ENCODE data around the gene VPS41. TPM values are rescaled to one million over a fixed set of nuclear protein-coding genes. Genes with fewer than 3 reads are reported as not detected.
A peak's percentile ranks its signal among the peaks of the same experiment; 100 is the strongest.

Gene VPS41
- total and polyA plus RNA-seq, 4 donors = 71.1 to 97.3 (median 90.4) TPM

DNA sequence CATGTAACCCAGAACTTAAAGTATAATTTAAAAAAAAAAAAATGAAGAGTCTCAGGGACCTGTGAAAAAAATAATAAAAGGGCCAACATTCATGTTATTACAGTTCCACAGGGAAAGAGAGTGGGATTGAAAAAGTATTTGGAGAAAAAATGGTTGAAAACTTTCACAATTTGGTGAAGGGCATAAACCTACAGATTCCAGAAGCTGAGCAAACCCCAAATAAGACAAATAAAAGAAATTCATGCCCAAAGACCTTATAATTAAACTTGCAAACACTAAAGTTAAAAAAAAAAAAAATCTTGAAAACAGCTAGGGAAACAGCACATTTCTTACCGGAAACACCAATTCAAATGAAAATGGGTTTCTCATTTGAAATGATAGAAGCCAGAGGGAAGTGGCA lies 19.9 kb downstream of the VPS41 start:
- Histone ChIP-seq H3K9me3 (ENCODE audit: control insufficient read depth, insufficient read depth, low read length) (peaks cover 4% of the 10 kb centered on the region), H3K4me1 (ENCODE audit: control insufficient read depth, insufficient read depth, low read length) (no peaks in the 10 kb centered on the region), H3K36me3 (ENCODE audit: control insufficient read depth, insufficient read depth, low read length) (no peaks in the 10 kb centered on the region), H3K27me3 (ENCODE audit: control insufficient read depth, insufficient read depth, low read length) (no peaks in the 10 kb centered on the region), H3K27ac (ENCODE audit: low read depth, low read length) (no peak overlapping the region), H3K4me3 (ENCODE audit: low read depth, low read length) (no peak overlapping the region)
- DNase-seq (ENCODE audit: low read depth in 4 of 6, low spot score in 6 of 6) = no peak
- WGBS (ENCODE audit: insufficient coverage) = no CpG with 5 or more reads among the region's 1 CpG

DNA sequence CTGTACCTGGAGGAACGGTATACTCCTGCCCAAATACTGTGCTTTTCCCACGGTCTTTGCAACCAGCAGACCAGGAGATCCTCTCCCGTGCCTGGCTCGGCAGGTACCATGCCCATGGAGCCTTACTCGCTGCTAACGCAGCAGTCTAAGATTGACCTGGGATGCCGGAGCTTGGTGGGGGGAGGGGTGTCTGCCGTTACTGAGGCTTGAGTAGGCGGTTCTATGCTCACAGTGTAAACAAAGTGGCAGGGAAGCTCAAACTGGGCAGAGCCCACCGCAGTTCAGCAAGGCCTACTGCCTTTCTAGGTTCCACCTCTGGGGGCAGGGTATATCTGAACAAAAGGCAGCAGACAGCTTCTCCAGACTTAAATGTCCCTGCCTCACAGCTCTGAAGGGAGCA lies 22.7 kb downstream of the VPS41 start:
- Histone ChIP-seq H3K4me3 (ENCODE audit: low read depth, low read length) (no peak overlapping the region), H3K4me1 (ENCODE audit: control insufficient read depth, insufficient read depth, low read length) (no peaks in the 10 kb centered on the region), H3K27ac (ENCODE audit: low read depth, low read length) (no peak overlapping the region), H3K36me3 (ENCODE audit: control insufficient read depth, insufficient read depth, low read length) (no peaks in the 10 kb centered on the region), H3K9me3 (ENCODE audit: control insufficient read depth, insufficient read depth, low read length) (peaks cover 4% of the 10 kb centered on the region), H3K27me3 (ENCODE audit: control insufficient read depth, insufficient read depth, low read length) (no peaks in the 10 kb centered on the region)
- no peak for DNase-seq (ENCODE audit: low read depth in 4 of 6, low spot score in 6 of 6)
- WGBS (ENCODE audit: insufficient coverage) = 97% methylated on average over 10 of the region's 10 CpGs

DNA sequence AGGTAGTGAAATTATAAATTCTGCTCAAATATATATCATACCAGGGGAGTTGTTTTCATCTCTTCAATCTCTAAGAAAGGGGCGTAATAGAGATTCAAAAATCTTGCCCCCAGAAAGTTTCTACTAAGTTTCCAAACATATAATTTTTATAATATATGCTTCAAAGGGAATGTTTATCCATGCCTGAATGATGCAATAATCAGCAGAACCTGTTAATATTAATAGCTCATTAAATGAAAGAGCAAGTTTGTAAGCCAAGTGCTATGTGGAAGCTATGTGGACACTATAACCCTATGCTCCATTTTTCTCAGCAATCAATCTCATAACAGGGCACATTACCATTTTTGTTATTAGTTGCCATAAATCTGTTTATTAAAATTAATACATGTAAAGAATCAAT lies 25.3 kb downstream of the VPS41 start:
- no peaks in the 10 kb centered on the region for H3K27me3 ChIP-seq (ENCODE audit: control insufficient read depth, insufficient read depth, low read length)
- H3K27ac ChIP-seq (ENCODE audit: low read depth, low read length) = no peak overlapping the region
- H3K4me1 ChIP-seq (ENCODE audit: control insufficient read depth, insufficient read depth, low read length) = no peaks in the 10 kb centered on the region
- no peak for DNase-seq (ENCODE audit: low read depth in 4 of 6, low spot score in 6 of 6)
- WGBS (ENCODE audit: insufficient coverage) = no CpG with 5 or more reads among the region's 1 CpG
- no peaks in the 10 kb centered on the region for H3K36me3 ChIP-seq (ENCODE audit: control insufficient read depth, insufficient read depth, low read length)
- no peaks in the 10 kb centered on the region for H3K9me3 ChIP-seq (ENCODE audit: control insufficient read depth, insufficient read depth, low read length)
- H3K4me3 ChIP-seq (ENCODE audit: low read depth, low read length) = no peak overlapping the region

DNA sequence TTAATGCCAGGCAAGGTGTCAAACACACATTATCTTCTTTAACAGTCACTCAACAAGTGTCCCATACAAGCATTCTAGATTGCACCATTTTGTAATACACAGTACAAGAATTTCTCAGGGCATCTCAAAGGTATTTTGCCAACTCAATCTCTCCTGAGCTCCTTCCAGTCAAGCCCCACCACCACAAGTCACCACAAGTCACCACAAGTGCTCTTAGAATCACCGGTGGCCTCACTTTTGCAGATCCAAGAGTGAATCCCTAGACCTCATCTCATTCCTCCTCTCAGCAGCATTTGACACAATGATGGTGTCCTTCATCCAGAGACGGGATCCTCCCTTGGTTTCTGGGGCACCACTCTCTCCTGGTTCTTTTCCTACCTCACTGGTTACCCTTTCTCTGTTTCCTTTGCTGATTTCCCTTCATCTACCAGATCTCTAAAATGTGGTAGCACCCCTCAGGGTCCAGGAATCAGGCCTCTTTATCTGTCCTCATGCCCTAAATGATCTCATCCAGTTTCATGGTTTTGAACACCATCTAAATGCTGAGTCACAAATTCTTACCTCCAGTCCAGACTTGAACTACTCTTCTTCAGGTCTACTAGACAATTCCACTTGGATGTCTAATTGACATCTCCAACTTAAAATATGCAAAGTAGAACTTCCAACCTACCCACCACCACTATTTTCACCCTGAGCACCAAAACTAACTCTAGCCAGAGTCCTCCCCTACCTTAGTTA lies 26.9 kb downstream of the VPS41 start:
- no peak overlapping the region for H3K4me3 ChIP-seq (ENCODE audit: low read depth, low read length)
- H3K4me1 ChIP-seq (ENCODE audit: control insufficient read depth, insufficient read depth, low read length) = no peaks in the 10 kb centered on the region
- 65% methylated on average over 2 of the region's 2 CpGs for WGBS (ENCODE audit: insufficient coverage)
- H3K27ac ChIP-seq (ENCODE audit: low read depth, low read length) = no peak overlapping the region
- no peaks in the 10 kb centered on the region for H3K9me3 ChIP-seq (ENCODE audit: control insufficient read depth, insufficient read depth, low read length)
- H3K36me3 ChIP-seq (ENCODE audit: control insufficient read depth, insufficient read depth, low read length) = no peaks in the 10 kb centered on the region
- no peaks in the 10 kb centered on the region for H3K27me3 ChIP-seq (ENCODE audit: control insufficient read depth, insufficient read depth, low read length)
- DNase-seq (ENCODE audit: low read depth in 4 of 6, low spot score in 6 of 6) = no peak

DNA sequence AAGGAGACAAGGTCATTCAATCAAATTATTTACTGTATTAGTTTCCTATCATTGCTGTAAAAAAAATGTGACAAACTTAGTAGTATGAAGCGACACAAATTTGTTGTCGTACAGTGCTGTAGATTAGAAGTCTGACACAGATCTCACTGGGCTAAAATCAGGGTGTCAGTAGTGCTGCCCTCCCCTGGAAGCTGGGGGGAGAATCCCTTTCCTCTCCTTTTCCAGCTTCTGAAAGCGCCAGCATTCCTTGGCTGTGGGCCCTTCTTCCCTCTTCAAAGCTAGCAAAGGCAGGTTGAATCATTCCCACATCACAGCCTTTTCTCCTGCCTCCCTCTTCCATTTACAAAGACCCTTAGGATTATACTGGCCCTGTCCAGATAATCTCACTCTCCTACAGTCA lies 28.0 kb downstream of the VPS41 start:
- Histone ChIP-seq H3K27me3 (ENCODE audit: control insufficient read depth, insufficient read depth, low read length) (no peaks in the 10 kb centered on the region), H3K36me3 (ENCODE audit: control insufficient read depth, insufficient read depth, low read length) (no peaks in the 10 kb centered on the region), H3K4me3 (ENCODE audit: low read depth, low read length) (no peak overlapping the region), H3K4me1 (ENCODE audit: control insufficient read depth, insufficient read depth, low read length) (no peaks in the 10 kb centered on the region), H3K27ac (ENCODE audit: low read depth, low read length) (no peak overlapping the region), H3K9me3 (ENCODE audit: control insufficient read depth, insufficient read depth, low read length) (no peaks in the 10 kb centered on the region)
- WGBS (ENCODE audit: insufficient coverage) = 100% methylated on average over 1 of the region's 3 CpGs
- peak in 1 of 6 donors; percentile 9 for DNase-seq (ENCODE audit: low read depth in 4 of 6, low spot score in 6 of 6)

DNA sequence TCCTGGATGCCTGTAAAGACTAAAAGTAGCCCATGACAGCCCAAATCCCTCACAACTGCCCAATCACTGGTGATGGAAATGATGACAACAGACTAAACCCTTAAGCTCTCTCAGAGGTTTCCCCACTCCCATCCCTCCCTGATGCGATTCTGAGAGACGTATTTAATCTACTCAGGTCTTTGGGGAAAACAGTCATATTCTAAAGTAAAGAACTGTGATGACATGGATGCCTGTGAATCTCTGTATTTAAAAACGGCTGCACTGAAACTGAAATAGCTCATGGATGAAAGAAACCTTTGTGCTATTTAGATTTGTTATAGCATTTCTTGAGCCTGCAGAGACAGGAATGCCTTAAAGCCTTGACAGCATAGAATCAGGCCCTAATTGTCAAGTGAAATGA lies 28.5 kb downstream of the VPS41 start:
- H3K36me3 ChIP-seq (ENCODE audit: control insufficient read depth, insufficient read depth, low read length) = no peaks in the 10 kb centered on the region
- H3K9me3 ChIP-seq (ENCODE audit: control insufficient read depth, insufficient read depth, low read length) = no peaks in the 10 kb centered on the region
- peak in 2 of 6 donors; percentile 16 to 18 for DNase-seq (ENCODE audit: low read depth in 4 of 6, low spot score in 6 of 6)
- no peaks in the 10 kb centered on the region for H3K4me1 ChIP-seq (ENCODE audit: control insufficient read depth, insufficient read depth, low read length)
- H3K27me3 ChIP-seq (ENCODE audit: control insufficient read depth, insufficient read depth, low read length) = no peaks in the 10 kb centered on the region
- H3K27ac ChIP-seq (ENCODE audit: low read depth, low read length) = peak overlapping the region; percentile 34
- H3K4me3 ChIP-seq (ENCODE audit: low read depth, low read length) = no peak overlapping the region
- 60% methylated on average over 1 of the region's 3 CpGs for WGBS (ENCODE audit: insufficient coverage)

DNA sequence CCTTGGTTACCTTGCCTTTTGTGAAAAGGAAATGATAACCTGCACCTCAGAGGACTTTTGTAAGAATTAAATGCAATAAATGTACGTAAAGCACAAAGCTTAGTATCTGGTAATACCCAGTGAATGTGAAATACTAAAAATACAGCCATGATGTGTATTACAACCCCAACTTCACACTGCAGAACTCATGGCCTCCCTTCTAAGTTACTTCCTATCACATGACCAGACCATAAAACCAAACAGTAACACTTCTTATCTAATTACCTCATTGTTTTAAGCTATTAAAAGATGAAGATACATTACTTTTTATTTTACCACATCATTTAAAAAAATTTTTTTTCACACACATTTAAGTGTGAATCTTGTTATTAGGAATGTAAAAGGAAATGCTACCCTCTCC lies 29.0 kb downstream of the VPS41 start:
- Histone ChIP-seq H3K27me3 (ENCODE audit: control insufficient read depth, insufficient read depth, low read length) (no peaks in the 10 kb centered on the region), H3K9me3 (ENCODE audit: control insufficient read depth, insufficient read depth, low read length) (no peaks in the 10 kb centered on the region), H3K27ac (ENCODE audit: low read depth, low read length) (peak overlapping the region; percentile 34), H3K4me3 (ENCODE audit: low read depth, low read length) (no peak overlapping the region), H3K36me3 (ENCODE audit: control insufficient read depth, insufficient read depth, low read length) (no peaks in the 10 kb centered on the region), H3K4me1 (ENCODE audit: control insufficient read depth, insufficient read depth, low read length) (no peaks in the 10 kb centered on the region)
- WGBS (ENCODE audit: insufficient coverage) = no CpG with 5 or more reads among the region's 1 CpG
- no peak for DNase-seq (ENCODE audit: low read depth in 4 of 6, low spot score in 6 of 6)

DNA sequence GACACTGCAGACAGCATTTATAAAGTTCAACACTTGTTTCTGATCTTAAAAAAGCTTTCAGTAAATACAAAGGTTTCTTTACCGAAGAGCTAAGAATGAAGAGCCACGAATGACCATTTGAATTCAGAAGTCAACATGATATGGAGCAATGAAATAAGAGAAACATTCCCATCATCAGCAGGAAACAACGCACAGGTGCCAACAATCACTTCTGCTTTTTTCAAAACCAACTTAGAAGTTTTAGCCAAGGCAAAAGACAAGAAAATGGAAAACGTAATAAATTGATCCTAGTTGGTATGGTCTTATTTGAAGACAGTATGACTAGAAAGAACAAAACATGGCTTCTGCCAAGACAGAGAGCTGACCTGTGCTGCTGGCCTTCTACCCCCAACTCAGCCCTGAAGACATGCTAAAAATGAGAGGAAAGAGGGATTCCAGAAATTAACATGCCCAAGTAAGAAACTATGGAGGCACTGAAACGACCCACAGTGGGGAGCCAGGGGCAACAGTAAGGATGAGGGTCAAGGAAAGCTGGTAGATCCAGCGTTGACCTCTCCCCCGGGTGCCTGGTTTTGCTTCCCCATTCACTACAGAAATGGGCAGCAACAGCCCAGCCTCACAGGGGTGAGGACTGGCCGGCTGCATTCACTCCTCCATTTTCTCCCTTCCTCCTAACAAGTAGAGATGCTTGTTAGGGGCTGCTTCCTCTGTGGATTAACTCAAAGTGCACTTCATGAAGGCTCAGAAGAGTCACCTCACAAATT lies 30.1 kb downstream of the VPS41 start:
- no peak for DNase-seq (ENCODE audit: low read depth in 4 of 6, low spot score in 6 of 6)
- no peak overlapping the region for H3K4me3 ChIP-seq (ENCODE audit: low read depth, low read length)
- H3K9me3 ChIP-seq (ENCODE audit: control insufficient read depth, insufficient read depth, low read length) = no peaks in the 10 kb centered on the region
- no peaks in the 10 kb centered on the region for H3K4me1 ChIP-seq (ENCODE audit: control insufficient read depth, insufficient read depth, low read length)
- 75% methylated on average over 2 of the region's 8 CpGs for WGBS (ENCODE audit: insufficient coverage)
- no peaks in the 10 kb centered on the region for H3K36me3 ChIP-seq (ENCODE audit: control insufficient read depth, insufficient read depth, low read length)
- H3K27me3 ChIP-seq (ENCODE audit: control insufficient read depth, insufficient read depth, low read length) = no peaks in the 10 kb centered on the region
- H3K27ac ChIP-seq (ENCODE audit: low read depth, low read length) = no peak overlapping the region

DNA sequence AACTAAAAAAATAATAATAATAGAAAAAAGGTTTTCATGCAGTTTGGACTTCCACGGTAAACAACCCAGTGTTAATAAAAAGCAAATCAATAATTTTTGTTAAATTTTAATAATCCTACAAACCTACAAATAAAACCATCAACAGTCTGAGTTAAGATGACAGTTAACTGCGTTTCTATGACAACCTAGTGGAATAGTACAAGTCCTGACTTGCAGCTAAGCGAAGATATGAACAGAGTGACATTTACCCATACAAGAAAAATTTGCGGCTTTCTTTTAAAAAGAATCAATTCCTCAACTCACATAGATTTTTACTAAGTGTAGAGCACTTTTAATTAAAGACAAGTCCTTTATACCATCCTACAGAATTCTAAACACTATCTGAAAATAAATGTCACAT lies 35.6 kb downstream of the VPS41 start:
- Histone ChIP-seq H3K27ac (ENCODE audit: low read depth, low read length) (no peak overlapping the region), H3K4me3 (ENCODE audit: low read depth, low read length) (no peak overlapping the region), H3K9me3 (ENCODE audit: control insufficient read depth, insufficient read depth, low read length) (no peaks in the 10 kb centered on the region), H3K27me3 (ENCODE audit: control insufficient read depth, insufficient read depth, low read length) (no peaks in the 10 kb centered on the region), H3K4me1 (ENCODE audit: control insufficient read depth, insufficient read depth, low read length) (no peaks in the 10 kb centered on the region), H3K36me3 (ENCODE audit: control insufficient read depth, insufficient read depth, low read length) (no peaks in the 10 kb centered on the region)
- peak in 1 of 6 donors; percentile 39 for DNase-seq (ENCODE audit: low read depth in 4 of 6, low spot score in 6 of 6)
- 60% methylated on average over 1 of the region's 4 CpGs for WGBS (ENCODE audit: insufficient coverage)

DNA sequence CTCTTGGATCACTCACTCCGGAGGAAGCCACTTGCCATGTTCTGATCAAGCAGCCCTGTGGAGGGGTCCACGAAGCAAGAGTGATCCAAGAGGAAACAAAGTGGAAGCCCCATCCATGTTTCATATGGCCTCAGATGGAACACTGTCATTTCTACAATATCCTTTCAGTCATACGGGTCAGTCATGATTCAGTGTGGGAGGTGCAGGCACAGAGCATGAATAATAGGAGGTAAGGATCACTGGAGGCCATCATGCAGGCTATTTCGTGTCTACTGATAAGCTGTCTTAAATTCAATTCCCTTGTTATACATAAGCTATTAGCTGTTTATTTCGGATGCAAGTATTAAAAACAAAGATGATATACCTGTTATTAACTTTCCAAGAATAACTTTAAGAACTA lies 36.8 kb downstream of the VPS41 start:
- Histone ChIP-seq H3K4me3 (ENCODE audit: low read depth, low read length) (no peak overlapping the region), H3K4me1 (ENCODE audit: control insufficient read depth, insufficient read depth, low read length) (no peaks in the 10 kb centered on the region)
- WGBS (ENCODE audit: insufficient coverage) = 100% methylated on average over 2 of the region's 5 CpGs

More for the DNA sequence above, 36.8 kb downstream of the VPS41 start:
- Histone ChIP-seq H3K27me3 (ENCODE audit: control insufficient read depth, insufficient read depth, low read length) (no peaks in the 10 kb centered on the region), H3K36me3 (ENCODE audit: control insufficient read depth, insufficient read depth, low read length) (no peaks in the 10 kb centered on the region), H3K27ac (ENCODE audit: low read depth, low read length) (no peak overlapping the region), H3K9me3 (ENCODE audit: control insufficient read depth, insufficient read depth, low read length) (no peaks in the 10 kb centered on the region)
- no peak for DNase-seq (ENCODE audit: low read depth in 4 of 6, low spot score in 6 of 6)
